NCI-H1092 (cell line): ENCODE measurements around the gene GNAT3.

Source experiments
- DNase-seq: peaks from one replicate; lab custom pipeline; 2025; lab: John Stamatoyannopoulos, UW

The GNAT3 gene

DNA sequence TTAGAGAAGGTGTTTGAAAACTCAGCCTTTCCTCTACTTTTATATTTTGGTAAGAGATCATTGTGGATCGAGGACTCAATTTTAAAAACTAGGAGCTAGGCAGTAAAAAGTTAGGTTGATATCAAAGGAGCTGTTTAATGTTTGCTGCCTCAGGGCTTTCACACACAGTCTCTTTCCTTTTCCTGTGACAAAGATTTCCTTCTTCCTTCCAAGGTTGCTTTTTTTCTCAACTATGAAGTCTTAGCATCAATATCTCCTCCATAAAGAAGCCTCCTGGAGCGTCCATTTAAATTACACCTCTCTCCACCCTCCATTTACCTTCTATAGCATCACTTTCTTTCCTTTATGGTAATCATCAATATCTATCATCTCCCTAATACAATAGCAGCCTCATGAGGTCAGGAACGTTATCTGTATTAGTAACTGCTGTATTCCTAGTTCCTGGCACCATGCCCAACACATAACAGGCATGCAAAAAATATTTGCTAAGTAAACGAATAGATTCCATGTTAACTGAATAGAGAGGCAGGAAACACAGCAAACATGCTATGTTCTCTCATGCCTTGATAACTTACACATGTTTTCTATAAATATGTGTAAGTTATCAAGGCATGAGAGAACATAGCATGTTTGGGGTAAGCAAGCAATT is 48.5 kb downstream of the GNAT3 start:
- DNase-seq: no peak

DNA sequence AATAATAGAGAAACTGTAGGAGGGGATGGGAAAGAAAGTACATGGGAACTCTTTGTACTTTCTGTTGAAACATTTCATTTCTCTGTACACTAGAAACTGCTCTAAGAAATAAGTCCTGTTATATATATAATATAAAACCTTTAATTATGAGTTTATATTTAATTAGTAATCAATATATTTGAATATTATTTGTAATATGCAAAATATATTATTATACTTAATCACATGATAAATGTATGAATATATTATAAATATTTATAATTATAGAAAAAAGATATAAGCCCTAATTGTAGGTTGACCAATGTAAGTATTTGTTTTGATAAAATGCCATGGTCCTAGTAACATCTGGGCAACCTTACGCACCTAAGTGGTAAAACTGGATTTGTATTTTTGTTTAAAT is 51.0 kb downstream of the GNAT3 start:
- no peak for DNase-seq

DNA sequence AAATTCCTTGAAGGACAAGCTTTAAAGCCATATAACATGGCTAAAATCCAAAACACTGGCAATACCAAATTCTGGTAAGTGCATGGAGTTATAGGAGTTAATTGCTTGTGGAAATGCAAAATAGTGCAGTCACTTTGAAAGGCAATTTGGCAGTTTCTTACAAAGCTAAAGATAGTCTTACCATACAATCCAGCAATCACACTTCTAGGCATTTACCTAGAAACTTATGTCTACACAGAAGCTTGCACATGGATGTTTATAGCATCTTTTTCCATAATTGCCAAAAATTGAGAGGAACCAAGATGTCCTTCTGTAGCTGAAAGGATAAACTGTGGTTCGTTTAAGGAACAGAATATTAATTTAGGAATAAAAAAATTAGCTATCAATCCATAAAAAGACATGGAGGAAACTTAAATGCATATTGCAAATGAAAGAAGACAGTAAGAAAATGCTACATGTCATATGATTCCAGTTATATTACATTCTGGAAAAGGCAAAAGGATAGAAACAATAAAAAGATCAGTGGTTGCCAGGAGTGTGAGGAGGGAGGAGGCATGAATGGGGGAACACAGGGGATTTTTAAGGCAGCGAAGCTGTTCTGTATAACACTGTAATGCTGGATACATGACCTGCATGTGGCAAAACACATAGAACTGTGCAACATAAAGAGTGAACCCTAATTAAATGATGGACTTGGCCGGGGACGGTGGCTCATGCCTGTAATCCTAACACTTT is 51.9 kb downstream of the GNAT3 start:
- no peak for DNase-seq

DNA sequence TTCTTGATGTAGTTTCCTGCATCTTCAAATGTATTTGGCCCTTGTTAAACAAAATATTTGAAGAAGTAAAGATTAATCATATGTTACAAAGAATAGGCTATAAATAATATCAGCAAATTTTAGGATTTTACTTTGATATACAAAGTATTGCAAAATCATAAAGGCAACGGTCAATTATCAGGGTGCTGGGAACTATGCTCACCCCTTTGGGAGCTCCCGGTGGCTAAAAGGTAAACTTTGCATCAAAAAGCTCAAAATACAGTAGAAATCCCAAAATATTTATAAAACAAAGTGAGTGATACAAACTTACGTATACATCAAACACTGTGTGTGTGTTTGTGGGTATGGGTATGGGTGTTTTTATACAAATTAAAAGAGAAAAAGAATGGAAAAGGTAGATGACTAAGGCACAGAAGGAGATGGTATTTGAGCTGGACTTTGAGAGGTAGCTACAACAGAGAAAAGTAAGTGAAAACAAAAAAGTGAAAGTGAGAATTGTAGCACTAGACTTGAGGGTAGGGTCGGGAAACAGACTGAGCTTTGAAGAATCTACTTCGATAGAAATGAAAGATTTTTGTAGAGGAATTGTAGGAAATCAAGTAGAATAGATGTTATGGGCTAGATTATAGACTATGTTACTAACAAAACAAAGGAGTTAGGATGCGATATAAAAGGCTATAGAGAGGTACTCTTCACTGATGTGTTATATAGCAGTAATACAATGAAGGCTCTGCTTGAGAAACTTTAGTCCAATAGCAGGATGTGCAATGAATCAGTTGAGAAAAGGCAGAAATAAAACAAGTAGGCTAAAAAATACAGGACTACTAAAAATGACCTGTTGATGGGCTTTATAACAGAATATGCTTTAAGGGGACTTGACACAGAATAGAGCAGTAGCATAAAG is 52.8 kb downstream of the GNAT3 start:
- no peak for DNase-seq

DNA sequence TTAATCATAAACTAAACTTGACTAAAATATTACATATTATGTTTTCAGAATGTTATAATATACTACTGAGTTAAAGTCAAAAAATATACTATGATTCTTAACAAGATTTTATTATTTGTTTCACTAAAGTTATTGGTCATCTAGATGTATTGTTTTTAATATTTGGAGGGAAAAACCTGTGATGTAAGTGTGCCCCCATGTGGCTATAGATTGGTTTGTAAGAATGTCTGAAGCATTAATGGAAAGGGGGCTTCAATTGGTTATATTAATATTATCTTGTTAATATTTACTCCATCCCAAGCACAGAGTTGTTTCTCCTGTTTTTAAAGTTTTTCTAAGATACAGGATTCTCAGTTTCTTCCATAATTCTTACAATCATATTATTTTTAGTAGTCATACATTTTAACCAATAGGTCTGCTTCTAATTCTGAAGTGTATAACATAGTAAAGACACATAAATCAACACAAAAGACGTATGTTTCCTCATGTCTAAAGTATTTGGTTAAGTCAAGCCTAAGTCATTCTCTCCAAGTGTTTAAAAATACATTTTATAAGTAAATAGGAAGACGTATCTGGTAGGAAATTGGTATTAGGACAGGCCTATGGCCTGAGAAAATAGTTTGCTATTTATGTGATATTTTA is 58.0 kb downstream of the GNAT3 start:
- DNase-seq: peak; percentile 18

DNA sequence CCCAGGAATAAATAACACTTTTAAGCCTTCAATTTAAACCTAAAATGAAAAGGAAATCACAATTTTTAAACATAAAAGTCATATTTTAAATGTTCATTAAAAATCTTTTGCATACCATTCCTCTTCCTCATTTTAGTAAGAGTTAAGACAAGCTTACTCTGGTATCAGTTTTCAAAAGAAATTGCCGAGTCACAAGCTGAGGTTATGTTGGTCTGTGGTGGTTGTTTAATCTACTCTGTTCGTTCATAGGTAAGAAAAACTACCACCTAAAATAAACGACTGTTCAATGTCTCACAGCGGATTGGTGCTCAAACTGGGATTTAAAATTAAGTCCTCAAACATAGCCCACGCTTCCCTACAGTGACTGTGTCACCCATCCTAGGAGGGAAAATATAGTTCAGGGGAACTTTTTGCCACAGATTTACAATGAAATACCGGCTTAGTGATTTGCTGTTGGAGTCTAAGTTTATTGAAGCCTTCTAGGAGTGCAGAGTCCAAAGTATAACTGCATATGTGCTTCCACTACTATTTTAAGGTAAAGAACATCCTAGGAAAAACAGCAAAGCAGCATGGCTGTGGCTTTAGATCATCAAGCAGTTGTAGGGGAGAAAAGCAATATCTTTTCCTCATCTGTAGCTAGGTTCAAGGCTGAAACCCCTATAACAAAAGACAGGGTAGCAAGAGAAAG is 61.1 kb downstream of the GNAT3 start:
- no peak for DNase-seq

DNA sequence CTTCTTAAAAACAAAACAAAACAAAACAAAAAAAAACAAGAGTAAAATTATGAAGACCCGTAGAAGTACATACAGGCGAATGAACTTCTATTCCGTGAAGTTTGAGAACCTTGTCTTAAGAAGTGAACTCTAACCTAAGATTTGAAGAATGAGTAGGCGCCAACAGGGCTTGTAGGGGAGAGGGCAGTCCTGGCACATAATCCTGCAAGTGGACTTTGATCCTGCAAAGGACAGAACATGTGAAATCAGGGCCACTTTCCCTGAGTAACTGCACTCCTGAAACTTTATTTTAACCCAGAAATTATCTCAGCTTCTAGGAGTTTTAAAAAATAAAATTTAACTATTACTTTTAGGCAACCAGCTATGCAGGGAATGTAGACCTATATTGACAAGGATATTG is 62.0 kb downstream of the GNAT3 start:
- DNase-seq: no peak

DNA sequence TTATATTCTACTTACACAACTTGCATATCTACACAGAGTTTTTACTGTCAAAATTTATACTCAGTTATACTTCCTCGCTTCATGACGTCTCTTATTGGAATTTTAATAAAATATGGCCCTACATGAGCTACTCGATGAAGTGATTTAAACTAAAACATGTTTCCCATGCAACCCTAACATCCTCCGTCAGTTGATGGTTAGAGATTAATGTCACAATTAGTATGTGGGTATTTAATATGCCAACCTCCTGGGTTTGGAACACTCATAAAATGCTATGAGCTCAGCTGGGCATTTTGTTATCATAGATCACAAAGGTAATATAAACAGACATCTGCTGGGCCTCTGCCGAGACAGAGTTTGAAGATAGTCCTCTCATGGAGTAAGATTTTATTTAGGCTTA is 66.5 kb downstream of the GNAT3 start:
- no peak for DNase-seq

DNA sequence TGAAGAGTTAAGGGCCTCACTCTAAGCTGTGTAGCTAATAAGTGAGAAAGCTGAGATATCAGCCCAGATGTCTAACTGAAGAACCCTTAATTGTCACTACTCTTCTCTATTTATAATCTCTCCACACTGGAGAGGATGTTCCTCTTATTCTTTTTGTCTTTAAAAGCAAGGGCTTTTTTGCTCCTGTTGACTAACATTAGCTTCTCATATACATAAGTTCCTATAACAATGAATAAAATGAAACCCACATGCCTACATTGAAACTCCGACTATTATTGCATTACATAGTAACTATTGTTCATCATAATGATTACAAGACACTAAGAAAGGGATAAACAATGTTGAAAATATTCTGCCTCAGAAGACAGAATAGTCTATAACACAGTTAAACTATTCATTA is 67.1 kb downstream of the GNAT3 start:
- DNase-seq: no peak

DNA sequence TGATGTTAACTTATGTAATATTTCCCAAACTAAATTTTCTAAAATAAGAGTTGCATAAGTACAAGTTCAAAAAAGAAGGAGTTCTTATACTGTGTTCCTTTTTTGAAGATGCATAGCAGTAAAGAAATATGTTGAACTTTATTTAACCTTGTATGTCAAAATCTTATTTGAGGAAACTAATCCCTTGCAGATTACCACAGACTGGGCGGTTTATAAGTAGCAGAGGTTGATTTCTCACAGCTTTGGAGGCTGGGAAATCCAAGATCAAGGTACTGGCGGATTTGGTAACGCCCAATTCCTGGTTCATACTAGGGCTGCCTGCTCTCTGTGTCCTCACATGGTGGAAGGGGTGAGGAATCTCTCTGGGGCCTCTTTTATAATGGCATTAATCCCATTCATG is 68.5 kb downstream of the GNAT3 start:
- no peak for DNase-seq

DNA sequence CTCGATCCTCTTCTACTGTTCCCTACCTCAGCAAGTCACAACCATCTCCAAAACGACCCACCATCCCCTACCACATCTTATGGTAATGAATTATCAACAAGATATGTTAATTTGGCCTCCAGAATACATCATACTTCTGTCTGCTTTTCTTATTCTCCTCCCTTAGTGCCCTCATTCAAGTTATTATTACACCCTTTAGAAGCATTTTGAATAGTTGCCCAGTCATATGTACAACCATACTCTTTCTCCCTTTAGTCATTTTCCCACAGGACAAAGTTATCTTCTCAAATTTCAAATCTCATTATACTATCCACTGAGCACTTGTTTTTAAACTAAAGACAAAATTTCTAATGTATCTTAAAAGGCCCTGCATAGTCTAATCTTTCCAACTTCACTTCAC is 71.0 kb downstream of the GNAT3 start:
- DNase-seq: no peak

DNA sequence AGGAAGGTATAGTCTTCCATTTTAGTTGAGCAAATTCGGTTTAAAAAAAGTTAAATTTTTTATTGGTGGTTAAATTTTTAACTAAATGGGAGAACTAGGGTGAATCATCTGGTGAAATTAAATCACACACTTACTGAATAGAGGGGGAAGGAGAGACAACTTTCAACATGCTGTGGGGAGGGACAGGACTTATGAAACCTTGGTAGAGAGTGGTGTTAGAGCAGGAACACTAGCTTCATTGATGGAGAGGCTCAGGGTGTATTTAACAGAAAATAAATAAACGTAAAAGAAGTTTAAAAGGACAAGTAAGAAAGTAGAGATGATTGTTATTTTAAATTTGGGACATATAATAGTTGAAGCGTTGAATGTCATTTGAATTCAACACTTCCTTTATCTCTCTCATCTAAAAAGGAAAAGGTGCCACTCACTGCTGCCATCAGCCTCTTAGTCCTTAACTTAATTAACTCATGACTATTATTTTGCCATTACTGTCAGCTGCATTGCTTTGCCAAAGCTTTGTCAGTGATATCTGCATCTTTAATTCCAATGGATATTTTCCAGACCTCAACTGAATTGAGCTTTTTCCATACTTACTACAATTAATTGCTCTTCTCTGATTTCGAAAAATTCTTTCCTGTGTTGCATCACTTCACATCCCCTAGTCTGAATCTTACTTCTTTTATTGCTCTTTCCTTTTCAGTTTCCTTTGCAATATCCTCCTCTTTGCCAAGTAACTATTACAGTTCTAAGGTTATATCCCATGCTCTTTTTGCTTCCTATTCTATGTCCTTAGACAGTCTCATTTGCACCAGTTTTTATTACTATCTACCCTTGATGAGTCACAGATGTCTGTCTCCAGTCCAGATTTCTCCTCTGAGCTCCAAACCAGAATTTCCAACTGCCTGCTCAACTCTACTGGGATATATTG is 71.7 kb downstream of the GNAT3 start:
- DNase-seq: no peak

DNA sequence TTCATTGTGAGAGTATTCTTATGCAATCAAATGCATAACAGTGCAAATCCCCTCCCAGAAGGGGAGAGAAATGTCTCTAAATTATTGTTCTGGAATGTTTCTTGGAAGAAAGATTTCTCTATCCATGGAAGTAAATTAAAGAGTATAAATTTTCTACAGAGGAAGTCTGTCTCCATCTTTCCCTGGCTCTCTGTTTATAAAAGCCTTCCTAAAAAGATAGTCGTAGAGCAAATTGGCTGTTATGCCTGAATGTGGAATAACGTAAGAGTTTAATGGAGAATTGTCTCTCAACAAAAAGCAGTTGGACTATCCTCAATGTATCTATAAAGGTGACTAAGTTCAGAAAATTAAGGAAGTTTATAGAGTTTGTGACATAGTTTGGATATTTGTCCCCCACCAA is 76.3 kb downstream of the GNAT3 start:
- DNase-seq: no peak

DNA sequence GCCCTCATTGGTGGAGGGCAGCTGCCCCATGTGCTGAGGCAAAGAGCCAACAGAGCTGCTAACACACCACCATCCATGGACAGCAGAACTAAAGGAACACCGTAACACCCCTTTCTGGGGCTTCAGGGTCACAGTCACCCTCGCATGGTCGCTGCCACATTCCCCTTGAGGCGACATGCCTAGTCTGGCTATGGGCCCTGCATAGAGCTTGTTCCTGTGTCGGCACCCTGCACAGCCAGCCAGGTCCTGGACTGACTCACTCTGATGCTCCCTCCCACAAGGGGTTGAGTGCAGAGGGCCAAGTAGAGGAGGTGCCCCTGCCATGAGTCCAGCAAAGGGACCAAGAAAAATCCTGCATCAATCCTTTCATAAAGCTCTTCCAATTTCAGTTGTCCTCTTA is 77.8 kb downstream of the GNAT3 start:
- no peak for DNase-seq

DNA sequence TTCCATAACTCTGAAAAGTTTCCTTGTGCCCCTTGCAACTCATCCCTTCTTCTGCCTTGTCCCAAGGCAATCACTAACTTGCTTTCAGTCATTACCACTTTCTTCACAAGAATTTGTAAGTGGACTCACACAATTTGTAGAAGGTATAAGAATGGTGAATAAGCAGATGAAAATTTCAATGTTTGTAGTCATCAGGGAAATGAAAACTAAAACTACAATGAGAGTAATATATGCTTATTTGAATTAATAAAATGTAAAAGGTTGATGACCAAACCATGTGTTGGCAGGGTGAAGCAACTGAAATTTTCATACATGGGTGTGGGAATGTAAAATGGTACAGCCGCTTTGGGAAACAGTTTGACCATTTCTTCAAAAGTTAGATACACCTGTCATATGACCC is 79.7 kb downstream of the GNAT3 start:
- DNase-seq: no peak

DNA sequence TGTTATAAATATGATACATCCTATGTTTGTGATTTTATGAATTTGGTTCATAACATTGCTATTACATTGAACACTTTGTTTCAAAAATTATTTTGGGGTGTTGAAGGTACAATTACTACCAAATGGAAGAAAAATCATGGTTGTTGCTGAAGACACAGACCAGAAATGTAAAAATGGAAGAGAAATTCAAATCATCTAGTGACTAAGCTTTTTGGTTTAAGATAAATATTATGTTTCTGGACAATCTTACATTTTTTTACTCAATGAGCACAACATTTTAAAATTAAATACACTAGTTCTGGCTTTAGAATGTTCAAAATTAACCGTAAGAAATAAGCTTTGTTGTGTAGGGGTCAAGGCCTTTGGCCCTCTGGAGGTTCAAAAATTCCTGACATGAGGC is 82.7 kb downstream of the GNAT3 start:
- no peak for DNase-seq

DNA sequence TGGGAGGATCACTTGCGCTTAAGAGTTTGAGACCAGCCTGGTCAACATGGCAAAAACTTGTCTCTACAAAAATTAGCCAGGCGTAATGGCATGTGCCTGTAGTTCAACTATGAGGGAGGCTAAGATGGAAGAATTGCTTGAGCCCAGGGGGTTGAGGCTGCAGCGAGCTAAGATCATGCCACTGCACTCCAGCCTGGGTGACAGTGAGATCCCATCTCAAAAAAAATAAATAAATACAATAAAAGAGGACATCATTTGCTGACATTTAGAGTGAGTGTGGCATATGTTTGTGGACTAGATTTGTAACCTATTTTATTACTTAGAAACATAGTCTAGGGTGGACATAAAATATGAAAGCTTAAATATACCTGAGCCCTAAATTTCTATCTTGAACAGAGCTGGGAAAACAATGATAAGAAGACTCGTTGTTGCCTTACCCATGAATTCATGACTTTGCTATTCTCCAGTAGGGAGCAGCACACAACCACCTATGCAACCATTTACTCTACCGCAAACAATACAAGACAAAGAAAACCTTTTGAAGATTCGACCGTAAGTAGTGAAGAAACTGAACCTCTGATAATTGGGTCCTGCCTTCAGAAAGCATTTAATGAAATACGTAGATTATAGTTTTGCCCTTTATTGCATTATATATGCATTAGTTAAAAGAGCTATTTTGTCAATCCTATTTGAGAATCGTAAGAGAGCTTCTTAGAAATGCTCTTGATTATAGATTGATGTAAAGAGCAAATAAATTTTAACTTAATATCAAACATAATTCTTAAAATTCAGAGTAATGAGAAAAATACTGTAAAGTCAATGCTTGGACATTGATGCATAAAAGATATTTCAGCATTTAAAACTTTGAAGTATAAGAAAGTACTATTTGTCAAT is 83.5 kb downstream of the GNAT3 start:
- DNase-seq: peak; percentile 71

DNA sequence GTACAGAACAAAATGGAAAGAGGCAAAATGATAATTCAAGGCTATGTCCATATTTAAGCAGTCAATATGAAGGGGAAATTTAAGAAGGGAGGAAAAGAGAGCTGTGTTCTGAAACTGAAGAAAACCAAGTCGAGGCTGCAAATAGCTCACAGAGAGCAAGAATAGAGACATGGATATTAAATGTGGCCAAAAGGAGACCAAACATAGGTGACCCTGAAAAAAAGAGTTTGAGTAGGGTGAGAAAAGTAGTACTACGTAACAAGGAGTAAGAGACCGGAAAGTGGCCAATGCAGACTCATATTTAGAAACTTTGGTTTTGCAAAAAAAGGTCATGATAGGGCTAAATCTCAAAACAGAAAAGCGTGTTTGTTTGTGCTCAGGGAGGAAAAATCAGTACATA is 84.6 kb downstream of the GNAT3 start:
- DNase-seq: no peak

DNA sequence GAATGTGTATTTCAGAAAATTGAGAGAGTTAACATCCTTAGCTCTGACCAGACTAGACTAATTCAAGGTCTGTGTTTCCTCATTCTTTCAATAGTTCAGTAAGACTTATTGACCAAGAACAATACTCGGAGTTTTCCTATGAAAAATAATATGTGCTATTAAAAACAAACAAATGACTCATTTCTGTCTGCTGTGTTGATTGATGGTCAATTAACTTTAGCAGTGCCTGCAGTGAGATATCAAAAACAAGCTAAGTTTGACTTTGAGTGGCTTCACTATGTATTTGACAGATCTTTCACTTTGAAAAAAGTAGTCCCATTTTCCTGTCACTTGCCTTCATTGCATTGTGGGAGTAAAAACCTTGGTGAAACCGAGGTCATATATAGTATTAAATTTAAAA is 91.0 kb downstream of the GNAT3 start:
- DNase-seq: no peak
